SIG-M5 treated with dmso at 0.1 percent for 504 hours (cell line): ENCODE results near the gene CYP2W1.
A peak's percentile ranks its signal among the peaks of the same experiment; 100 is the strongest.
"Not testable (repeated sequence)": the region's sequence is repeated elsewhere in the genome, so short reads cannot be mapped to it uniquely, and the experiment has no call there.

Experiments used
- DNase-seq: peaks from one replicate; lab custom pipeline; 2025; ENCODE audit not compliant: unreplicated experiment; lab: John Stamatoyannopoulos, UW

CYP2W1 gene

DNA sequence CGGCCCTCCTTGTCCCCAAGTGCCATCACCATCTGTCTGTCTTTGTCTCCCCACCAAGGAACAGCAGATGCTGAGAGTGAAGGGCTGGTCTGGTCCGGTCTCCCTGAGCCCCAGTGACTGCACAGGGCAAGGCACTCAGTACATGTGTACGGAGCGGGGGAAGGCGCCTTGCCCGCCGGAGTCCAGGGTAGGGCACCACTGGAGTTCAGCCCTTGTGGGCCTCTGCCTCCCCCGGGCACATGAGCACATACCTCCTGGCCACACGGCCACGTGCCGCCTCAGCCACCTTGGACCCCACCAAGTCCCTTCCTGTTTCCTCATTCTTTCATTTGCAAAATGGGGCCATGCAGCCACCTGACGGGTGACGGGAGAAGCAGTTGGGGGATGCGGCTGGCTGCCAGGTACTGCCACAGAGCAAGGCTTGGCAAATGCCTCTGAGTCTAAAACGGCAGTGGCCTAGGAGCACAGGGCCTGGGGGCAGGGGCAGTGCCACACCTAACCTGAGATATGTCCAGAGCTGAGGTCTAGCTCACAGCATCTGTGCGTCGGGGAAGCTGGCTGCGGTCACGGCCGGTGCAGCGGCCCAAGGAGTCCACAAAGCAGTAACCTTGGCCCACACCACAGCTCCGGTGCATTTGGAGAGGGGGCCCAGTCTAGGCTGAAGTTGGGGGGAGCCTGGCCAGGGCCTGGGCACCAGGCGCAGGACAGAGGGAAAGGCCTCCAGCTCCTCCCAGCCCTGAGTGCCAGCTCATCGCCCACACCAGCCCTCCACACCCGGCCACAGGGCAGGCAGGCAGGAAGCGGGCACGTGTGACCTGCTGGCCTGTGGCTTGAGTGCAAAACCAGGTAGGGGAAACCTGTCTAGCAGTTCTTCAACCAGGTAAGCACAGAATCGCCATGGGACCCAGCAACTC, 33.7 kb upstream of the CYP2W1 start:
- DNase-seq: no peak

DNA sequence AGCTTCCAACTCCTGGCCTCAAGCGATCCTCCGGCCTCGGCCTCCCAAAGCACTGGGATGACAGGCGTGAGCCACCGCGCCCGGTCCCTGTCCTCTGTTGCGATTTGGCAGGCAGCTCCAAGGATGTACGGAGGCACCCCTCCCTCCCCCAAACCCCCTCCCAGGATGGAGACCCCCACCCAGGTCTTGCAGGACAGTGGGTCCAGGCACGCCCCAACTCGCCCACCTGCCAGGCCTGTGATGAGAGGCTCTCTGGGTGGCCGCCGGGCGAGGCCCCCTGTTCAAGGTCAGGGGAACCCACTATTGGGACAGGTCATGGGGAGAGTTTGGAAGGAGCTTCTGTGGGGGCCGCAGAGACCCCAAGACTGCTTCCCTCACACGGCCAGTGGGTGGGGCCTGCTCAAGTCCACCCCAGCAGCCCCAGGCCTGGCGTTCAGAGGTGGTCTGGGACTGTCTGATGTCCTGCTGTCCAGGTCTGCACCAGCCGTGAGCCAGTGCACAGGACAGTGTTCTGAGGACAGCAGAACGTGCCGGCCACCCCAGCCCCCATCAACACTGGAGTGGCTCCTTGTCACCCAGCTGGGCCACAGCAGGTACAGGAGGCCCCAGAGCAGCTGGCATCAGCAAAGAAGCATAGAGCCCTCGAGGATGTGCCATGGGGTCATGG, 31.0 kb upstream of the CYP2W1 start:
- DNase-seq: no peak

DNA sequence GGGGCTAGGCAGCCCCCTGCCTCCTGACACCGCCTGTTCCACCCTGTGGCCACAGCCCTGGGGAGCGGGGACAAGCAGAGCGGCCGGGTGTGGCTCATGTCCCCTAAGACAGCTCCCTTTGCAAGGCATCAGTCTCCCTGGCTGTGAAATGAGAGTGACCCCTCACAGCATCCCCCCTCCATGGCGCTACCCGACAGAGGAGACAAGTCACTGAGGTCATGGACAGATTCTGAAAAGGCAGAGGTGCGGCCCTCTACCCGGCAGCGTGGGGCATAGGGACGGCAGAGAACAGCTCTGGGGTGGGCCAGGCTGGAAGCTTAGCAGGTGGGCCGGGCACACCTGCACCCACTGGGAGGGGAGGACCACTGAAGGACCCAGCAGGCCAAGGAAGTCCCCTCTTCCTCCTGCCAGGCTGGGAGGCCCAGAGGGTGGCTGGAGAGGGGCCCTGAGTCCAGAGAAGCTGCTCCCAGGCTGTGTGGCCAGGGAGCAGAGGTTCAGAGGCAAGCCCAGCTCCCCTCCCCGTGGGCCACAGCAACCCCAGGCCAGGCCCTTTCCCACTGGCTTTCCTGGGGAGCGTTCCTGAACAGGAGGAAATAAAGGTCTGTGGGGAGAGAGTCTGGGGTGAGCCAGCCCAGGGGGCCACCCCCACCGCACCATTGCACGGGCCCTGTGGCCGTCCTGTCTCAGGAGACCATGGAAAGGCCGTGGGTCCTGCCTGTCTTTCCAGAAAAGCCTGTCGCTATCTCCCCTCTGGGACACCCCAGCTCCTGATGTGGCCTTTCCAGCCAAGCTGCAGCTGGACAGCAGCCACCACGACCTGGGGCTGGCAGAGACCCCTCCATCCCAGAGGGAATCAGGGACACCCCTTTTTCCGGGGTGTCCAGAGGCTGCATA, 30.2 kb upstream of the CYP2W1 start:
- DNase-seq: no peak

DNA sequence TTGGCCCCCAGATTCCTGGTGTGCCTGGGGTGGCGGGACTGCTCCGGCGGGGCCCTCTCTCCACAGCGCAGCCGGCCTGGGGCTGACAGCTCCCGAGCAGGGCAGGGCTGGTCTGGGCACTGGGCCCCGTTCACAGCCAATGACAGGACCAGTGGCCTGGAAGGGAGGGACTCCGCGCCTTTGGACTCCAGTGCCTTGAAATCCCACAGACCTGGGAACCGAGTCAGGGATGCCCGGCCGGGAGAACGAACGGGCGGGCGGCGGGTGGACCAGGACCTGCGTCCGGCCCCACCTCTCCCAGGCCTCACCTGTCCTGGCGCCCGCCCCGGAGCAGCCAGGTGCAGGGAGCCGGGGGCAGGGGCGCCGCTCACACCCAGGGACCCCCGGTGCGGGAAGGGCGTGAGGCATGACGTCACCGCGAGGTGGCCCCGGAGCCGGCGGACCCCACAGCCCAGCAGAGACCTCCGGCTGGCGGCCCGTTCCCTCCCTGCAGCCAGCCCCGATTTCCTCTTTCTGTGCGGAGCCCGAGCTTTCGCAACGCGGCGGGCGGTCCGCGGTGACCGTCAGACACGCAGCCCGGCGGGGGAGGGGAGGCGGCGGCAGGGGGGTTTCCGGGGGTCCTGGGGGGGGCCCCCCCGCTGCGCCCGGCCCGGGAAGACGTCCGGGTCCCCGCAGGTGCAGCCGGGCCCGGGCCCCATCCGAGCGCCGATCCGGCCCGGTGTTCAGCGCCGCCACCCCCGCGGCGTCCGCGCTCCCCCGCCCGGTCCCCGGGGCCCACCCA, 29.2 kb upstream of the CYP2W1 start:
- peak; percentile 69 for DNase-seq

DNA sequence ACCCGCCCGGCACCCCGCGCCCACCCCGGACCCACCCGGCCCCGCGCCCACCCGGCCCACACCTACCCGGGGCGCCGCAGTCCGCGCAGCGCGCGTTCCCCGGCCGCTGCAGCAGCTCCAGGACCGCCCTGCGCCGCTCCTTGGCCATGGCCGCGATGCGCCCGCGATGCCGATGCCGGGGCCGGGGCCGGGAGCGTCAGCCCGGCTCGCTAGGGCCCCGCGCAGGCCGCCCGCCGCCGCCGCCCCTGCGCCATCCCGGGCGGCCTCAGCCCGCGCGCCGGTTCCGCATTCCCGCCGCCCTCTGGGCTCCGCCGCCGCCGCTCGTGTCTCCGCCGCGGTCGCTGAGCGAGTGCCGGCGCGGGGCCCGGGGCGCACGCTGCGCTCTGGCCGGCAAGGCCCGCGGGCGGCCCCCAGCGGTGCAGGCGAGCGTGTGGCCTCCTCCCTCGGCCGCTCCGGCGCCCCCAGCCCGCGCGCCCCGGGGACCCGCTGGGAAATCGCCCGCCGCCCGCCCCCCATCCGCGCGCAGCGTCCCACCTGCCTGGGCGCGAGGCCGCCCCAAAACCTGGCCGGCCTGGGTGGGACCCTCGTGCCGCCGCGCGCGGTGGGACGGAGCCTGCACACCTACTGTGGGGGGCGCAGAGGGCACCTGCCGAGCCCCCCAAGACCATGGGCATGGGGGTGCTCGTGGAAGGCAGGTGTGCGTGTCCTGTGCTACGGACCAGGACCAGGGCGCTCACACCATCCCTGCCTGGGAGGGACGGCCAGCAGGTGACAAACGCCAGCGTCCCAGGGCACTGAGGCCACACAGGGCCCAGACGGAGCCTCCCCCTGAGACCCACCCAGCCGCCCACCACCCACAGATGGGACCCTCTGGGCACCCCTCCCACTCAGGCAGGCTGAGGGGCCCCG, 28.4 kb upstream of the CYP2W1 start, which contains the start of gene ADAP1:
ADAP1 (minus strand) TSS at position 351 of the 909 bp plus-strand sequence; CDS start at position 148, 203 bp downstream.
- DNase-seq: peak; percentile 34

DNA sequence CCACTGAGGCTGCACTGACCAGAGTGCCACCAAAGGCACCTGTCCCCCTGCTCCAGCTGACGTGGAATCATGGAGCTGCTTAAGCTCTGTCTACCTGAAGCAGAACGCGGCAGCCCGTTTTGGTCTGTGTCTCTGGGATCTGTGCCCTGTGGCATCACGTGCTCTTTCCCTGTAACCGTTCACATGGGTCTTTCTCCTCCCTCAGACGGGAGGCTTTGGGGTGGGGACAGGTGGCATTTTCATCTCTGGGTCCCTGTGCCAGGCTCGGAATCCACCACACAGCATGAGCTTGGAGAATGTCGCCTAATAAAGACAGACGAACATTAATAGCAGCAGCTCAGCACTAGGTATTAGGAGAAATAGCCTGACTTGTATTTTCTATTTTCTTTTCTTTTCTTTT, 26.9 kb upstream of the CYP2W1 start:
- DNase-seq: no peak

DNA sequence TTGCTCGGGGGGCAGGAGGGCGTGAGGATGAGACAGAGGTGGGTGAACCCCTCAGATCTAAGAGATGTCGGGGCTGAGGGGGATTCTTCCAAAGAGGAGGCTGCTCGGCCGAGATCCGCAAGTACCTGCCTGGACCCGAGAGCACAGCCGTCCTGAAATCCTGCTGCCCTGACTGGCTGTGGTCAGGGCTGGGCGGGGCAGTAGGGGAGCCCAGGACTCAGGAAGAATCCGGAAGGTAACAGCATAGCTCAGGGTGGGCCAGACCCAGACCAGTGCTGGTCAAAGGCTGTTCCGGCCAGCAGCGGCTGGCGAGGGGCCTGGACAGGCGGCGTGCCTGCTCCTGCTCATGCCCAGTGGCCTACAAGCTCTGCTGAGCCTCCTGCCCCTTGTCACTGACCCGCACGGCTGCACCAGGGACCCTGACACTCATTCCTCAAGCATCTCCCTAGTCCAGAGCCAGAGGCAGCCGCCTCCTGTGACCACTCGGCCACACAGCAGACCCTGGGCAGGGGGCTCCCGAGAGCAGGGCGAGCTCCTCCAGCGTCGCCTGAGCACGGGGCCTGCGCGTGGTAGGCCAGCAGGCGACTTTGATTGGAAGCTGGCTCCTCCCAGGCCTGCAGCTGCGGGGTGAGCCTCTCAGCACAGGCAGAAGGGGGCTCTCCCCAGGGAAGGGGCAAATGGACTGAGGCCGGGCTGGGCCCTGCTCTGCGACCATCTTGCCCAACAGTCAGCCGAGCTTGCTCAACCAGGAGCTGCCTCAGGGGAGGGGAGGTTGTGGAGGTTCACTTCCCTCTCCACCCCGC, 25.4 kb upstream of the CYP2W1 start:
- peak; percentile 71 for DNase-seq

DNA sequence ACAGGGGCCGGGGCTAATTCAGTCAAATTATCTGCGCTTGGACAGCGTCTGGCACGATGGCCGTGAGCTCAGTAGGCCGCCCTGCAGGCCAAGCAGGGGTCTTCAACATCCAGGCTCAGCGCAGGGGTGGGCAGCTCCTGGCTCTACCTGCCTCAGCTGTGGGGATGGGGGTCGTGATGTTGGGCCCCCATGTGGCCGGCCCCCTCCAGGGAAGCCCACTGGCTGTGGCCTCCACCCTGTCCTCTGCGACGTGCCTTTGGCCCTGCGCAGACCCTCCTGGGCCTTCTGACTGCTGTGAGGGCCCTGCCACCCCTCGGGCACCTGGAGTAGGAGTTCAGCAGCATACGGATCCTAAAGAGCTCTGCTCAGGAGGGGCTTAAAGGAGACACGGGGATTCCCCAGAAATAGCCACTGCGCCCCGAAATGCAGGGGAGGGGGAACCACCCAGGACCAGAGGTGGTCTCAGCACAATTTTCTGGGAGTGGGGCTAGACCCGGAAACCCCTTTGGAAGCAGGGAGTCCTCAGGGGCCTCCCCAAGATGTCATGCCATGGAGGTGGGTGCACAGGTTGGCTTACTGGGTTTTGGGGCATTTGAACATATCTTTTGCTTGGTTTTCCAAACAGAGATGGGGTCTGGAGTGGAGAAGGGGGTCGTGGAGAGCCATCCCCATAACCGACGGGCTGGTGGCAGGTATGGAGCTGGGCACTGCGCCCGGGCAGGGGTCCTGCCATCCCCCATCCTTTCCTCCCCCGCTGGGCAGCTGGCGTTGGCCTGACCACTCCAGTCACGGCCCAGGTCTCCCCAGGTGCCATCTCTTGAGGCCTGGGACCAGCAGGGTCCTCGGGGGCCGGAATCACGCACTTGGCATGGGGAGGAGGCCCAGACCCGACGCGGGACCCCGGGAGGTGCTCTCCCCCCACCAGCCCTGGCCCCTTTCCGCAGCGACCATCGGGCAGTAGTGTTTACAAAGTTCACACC, 24.5 kb upstream of the CYP2W1 start:
- DNase-seq: no peak

DNA sequence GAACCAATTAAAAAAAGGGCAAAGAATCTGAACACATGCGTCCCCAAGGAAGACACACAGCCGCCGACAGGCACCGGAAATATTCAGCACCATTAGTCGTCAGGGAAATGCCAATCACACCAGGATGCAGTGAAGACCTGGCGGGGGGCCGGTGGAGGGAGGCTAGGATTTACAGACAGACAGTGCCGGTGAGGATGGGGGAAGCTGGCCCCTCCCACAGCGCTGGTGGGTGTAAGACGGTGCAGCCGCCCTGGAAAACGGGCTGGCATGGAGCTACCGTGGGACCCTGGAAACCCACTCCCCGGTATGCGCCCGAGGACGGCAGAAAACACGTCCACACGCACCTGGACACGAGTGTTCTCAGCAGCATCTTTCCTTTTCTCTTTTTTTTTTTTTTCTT, 23.7 kb upstream of the CYP2W1 start:
- DNase-seq: no peak

DNA sequence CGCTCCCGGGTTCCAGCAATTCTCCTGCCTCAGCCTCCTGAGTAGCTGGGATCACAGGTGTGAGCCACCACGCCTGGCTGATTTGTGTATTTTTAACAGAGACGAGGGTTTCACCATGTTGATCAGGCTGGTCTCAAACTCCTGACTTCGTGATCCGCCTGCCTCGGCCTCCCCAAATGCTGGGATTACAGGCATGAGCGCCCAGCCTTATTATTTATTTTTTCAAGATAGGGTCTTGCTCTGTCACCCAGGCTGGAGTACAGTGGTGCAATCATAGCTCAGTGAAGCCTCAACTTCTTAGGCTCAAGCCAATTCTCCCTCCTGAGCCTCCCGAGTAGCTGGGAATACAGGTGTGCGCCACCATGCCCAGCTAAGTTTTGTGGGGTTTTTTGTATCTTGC, 23.2 kb upstream of the CYP2W1 start:
- DNase-seq: not testable (repeated sequence)

DNA sequence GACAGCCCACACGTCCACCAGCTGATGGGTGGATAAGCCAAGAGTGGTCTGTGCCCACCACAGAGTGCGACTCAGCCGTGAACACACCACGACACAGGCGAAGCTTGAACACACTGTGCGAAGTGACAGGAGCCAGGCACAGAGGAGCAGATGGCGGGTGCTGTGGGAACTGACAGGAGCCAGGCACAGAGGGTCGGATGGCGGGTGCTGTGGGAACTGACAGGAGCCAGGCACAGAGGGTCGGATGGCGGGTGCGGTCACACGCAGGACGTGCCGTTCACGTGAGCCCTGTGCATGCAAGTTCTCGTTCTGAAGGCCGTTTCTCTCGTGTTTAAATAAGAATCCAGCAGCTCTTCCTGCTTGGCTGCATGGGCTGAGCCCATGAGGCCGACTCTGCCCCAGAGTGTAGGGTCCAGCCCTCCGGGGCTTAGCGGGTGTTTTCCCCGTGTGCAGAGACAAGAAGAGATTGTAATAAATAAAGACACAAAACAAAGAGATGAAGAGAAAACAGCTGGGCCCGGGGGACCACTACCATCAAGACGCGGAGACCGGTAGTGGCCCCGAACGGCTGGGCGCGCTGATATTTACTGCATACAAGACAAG, 22.6 kb upstream of the CYP2W1 start:
- DNase-seq: no peak

DNA sequence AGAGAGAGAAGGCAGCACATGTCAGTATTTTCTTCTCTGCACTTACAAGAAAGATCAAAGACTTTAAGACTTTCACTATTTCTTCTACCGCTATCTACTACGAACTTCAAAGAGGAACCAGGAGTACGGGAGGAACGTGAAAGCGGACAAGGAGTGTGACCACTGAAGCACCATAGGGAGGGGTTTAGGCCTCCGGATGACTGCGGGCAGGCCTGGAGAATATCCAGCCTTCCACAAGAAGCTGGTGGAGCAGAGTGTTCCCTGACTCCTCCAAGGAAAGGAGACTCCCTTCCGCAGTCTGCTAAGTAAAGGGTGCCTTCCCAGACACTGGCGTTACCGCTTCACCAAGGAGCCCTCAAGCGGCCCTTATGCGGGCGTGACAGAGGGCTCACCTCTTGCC, 22.0 kb upstream of the CYP2W1 start:
- DNase-seq: not testable (repeated sequence)

DNA sequence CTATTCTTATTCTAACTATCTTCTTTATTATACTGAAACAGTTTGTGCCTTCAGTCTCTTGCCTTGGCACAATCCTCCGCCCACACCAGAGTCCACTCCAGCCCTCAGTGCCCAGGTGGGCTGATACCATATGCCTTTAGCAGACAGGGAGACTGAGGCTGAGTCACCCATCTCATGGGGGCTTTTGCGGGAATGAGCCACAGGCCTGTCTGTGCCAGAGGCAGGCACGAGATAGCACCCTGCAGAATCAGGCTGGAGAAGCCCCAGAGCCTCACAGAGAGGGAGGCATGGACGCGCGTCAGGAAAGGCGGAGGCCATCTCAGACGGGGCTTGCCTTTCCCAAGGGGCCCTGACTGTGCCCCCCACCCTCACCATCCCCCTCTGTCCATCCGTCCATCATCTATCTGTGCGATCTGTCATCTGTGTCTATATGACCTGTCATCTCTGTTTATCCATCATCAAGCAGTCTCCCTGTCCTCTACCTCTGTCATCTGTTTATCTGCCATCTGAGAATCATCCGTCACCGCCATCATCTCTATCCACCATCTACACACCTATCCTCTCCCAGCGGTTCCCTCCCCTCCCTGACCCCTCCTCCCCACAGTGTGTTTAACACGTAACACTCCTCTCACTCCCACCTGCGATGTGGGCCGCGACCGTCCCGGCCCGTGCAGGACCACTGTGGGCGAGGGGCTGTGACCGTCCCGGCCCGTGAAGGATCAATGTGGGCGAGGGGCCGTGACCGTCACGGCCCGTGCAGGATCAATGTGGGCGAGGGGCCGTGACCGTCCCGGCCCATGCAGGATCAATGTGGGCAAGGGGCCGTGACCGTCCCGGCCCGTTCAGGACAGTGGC, 21.2 kb upstream of the CYP2W1 start:
- DNase-seq: no peak

DNA sequence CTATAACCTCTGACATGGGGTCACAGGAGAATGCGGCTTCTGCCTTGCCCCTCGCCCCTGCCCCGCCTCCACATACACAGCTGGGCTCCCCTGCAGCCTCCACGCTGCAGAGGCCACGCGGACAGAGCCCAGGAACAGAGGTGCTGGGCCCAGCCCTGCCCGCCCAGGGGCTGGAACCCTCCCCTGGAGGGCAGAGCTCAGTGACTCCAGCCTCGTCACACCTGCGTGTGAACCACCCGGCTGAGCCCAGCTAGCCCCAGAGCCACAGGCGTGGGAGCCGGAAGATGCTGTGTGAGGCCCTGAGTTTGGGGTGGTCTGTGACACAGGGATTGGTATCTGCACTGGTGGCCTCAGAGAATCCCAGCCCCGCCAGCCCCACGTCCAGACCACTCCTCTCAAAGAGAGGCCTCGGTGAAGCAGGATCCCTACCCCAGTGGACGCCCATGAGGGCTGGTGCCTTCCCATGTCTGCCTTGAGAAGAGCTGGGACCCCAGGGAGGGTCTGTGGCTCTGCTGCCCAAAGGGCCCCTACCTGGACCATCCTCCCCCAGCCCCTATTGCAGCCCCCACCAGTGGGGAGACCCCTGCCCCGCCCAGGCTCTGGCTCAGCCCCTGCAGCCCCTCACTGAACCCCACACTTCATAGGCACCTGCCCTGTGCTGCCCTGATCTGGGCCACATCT, 20.4 kb upstream of the CYP2W1 start:
- DNase-seq: no peak

DNA sequence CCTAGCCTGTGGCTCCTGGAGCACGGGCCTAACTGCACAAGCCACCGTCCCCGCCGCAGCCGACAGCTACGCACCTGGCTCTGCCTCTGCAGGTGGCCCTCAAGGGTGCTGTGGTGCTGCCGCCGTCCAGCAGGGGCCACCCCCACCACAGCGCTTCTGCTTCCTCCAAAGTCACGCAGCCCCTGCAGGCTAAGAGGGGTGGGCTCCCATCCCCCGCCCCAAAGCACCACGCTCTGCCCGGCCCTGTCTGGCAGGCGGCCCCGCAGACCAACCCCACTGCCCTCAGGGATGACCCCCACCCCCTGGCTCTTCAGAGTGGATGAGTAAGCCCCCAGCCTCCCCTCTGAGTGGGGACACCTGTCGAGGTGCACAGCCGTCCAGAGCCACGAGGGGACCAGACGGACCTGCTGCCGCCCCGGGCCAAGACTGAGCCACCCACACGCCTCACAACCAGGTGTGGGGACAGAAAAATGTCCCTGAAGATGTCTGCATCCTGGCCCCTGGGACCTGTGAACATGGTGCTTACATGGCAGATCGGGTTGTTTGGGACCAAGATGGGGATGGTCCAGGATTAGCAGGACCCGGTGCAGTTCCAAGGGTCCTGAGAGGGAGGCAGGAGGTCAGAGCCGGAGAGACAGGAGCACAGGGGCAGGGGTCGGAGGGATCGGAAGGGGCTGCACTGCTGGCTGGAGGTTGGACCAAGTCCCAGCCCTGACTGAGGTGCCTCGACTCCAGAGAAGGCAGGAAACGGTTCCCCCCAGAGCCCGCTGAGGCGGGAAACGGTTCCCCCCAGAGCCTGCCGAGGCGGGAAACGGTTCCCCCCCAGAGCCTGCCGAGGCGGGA, 19.5 kb upstream of the CYP2W1 start:
- no peak for DNase-seq
